HG03064 (cell line): ENCODE results near the gene RNU1-3.
"Not testable (repeated sequence)": the region's sequence is repeated elsewhere in the genome, so short reads cannot be mapped to it uniquely, and the experiment has no call there.

ENCODE experiments used
- ATAC-seq: cut with Tn5 transposase; IDR thresholded peaks from one replicate; pipeline ENCODE4 v1.9.1; 2021; ENCODE audit warnings: low read depth; ENCODE audit not compliant: unreplicated experiment

Gene RNU1-3

DNA sequence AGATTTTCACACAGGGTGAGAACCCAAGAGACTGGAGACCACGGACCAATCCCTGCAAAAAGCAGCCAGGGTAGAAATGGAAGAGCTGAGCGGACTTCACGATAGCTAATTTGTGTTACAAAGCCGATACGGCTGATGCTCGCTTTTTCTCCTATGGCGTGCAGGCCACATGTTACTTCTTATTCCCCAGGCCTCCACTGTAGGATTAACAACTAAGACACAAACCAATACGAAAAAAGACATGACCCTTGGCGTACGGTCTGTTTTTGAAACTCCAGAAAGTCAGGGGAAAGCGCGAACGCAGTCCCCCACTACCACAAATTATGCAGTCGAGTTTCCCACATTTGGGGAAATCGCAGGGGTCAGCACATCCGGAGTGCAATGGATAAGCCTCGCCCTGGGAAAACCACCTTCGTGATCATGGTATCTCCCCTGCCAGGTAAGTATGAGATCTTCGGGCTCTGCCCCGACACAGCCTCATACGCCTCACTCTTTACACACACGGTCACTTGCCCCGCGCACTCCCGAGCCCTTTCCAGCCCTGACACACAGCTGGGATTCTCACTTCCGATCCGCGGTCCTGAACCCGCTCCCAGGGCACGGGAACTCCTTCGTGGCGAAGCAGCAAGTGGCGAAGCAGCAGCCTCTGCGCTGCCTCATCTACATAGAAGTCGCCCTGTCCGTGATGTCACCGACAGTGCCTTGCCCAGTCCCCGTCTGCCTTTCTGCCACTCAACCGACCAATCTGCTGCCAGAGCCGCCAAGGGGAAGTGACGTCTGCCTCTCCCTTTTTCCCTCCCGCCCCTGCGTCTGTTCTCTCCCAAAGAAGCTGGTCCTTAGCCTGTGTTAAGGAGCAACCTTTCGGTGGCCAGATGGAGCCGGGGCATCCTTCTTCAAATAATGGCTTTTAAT, at the start of gene RNU1-3:
TSS of gene RNU1-3 (minus strand) at position 447 of the 912 bp plus-strand sequence.
- ATAC-seq, result peak; percentile 92

DNA sequence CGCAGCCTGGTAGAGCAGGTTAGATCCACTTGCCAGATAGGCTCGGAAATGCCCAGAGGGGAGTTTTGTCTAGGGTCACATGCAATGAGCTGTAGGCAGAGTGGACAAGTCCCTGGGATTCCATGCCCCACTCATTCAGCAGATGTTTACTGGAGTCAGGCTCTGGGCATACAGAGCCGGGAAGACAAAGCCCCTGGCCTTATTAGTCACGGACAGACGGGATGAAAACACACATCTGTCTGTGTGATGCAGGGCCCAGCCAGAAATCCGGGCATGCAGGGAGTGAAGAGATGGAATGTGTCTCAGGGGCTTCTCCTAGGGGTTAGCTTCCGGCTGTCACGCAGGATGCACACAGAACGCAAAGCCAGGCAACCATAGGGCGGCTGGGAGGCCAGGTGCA, 46.7 kb upstream of the RNU1-3 start:
- not testable (repeated sequence) for ATAC-seq

DNA sequence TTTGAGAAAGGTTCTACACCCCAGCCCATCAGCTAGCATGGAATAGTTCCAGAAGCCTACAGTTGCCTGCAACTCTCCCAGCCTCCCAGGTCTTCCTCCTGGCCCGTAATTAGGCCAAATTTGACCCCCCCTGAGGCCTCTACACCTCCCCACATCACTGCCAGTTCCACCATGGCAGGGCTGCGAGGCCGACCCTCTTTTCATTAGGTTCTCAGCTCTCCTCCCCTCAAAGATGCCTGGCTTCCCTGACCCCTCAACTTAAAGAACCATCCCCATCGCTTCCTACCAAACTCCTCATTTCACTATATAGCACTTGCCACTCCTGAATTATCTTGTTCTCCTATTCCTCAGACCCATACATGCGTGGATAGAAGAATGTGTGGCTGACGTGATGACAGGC, 46.2 kb upstream of the RNU1-3 start:
- ATAC-seq, result not testable (repeated sequence)

DNA sequence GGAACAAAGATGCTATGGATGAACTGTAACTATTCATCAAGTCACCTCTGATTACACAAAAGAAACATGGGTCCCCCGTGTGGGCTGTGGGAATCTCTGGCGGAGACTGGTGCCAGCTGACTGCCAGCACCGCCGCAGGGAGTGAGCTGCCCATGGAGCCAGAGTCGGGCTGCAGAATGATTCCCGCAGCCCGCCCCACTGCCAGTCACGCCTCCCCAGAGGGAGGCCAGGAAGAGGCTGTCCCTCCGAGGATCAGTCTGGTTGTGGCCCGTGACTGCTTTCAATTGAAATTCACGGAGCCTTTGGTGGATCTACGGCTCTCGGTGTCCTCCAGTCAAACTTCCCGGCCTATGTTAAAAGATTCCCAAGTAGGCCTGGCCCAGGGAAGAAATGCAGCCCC, 45.8 kb upstream of the RNU1-3 start:
- ATAC-seq, result not testable (repeated sequence)

DNA sequence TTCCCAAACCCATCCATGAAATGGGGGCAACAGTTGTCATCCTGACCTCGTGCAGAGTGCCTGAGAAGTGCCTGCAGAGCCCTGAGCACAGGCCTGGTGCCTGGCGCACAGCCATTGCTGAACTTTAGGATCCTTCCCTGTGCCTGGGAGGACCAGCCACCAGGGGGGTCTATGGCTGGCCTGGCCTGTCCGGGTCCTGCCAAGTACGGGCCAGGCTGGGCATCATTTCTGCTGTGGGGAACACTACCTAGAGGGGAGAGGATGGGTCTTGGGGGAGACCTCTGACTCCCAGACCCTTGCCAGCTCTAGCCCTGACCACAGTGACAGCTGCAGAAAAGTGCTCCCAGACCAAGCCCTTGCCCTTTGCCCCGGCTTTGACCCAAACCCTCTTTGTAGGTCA, 45.4 kb upstream of the RNU1-3 start:
- ATAC-seq, result not testable (repeated sequence)

DNA sequence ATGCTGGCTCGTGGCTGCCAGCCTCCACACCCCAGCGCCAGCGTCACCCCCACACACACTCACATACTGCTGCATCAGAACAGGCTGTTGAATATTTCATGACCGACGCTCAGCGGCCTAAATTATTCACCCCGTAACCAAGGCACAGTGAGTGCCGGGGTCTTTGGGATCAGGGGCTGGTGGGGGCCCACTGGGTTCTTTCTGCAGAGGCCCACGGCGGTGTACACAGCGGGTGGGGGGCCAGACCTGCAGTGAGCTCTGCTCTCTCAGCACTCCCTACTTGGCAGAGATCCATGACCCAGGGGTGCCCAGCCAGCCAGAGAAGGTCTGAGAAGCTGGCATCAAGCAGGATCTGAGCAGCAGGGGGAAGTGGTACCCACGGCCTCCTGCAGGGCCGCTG, 43.9 kb upstream of the RNU1-3 start:
- not testable (repeated sequence) for ATAC-seq

- ATAC-seq, result not testable (repeated sequence)
These were observed 42.9 kb upstream of the RNU1-3 start for GRCh38 chr1:16709659-16710087.

GRCh38 chr1:16708704-16709103, 42.0 kb upstream of the RNU1-3 start:
- not testable (repeated sequence) for ATAC-seq

DNA sequence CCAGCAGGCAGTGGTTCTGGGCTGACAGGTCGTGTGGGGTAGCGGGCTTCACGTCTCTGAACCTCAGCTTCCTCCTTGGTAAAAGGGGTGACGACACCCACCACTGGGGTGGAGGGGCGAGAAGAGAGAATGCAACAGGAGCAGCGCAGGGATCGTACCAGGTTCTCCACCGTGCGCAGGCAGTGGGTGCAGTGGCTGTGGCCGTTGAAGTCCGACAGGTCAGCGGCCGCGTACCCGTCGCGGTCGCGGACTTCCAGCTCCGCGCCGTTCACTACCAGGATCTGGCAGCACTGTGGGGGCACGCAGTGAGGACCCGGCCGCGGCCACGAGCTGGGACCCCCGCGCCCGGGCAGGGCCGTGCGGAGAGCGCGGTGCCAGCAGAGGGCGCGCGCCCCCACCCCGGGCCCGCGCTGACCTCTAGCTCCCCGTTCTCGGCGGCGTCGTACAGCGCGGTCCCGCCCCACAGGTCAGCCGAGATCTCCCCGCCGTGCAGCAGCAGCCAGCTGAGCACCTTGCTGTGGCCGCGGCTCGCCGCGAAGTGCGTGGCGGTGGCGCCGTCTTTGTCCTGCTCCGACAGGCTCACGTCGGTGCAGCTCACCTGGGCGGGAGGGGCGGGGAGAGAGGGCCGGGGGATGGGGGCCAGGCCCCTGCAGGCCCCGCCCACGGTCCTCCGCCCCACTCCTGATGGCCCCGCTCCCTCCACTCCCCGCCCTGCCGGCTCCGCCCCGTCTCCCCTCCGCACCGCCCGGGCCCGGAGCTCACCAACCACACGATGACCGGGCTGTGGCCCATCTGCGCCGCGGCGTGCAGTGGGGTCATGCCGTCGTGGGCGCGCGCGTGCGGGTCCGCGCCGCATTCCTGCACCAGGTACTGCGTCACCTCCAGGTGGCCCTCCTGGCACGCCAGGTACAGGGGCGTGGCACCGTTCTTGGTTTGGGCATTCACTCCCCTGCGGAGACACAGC, 40.7 kb upstream of the RNU1-3 start:
- ATAC-seq, result not testable (repeated sequence)

DNA sequence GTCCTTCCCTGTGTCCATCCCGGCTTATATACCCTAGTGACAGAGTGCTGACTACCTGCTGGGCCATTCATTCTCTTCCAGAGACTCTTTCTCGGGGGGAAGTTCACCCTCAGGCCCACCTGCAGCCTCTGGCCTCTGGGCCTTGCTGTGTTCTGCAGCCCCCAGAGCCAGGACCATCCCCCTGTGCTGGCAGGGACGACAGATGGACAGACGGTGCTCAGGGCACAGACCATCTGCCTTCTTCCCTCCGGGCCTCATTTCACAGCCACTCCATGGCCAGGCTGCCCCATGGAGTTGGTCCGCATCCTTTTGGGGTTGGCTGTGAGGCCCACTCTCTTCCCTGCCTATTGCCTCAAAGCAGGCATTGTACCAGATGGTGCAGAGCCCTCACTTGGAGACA, 39.6 kb upstream of the RNU1-3 start:
- not testable (repeated sequence) for ATAC-seq

- not testable (repeated sequence) for ATAC-seq
These were observed 37.9 kb upstream of the RNU1-3 start for GRCh38 chr1:16704502-16705100.

- ATAC-seq, result not testable (repeated sequence)
These were observed 37.3 kb upstream of the RNU1-3 start for GRCh38 chr1:16704076-16704475.

- ATAC-seq, result not testable (repeated sequence)
These were observed 36.9 kb upstream of the RNU1-3 start for GRCh38 chr1:16703602-16704001.

DNA sequence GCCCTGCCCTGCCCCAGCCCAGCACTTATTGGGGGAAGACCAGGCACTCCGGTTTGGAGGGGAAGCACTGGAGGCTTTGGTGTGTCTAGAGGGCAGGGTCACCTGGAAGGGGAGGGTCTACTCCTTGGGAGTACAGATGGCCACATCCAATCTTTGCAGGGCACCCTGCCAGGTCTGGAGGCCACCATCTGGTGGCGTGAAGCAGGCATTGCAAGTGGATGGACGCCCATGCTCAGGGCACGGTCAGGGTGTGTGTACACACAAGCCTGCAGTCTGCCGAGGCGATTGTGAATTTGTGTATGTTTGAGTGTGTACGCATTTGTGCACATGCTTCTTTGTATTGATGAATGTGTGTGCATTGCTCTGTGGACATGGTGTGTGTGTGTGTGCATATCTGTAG, 36.4 kb upstream of the RNU1-3 start:
- not testable (repeated sequence) for ATAC-seq

- not testable (repeated sequence) for ATAC-seq
These were observed 35.5 kb upstream of the RNU1-3 start for GRCh38 chr1:16702280-16702679.

DNA sequence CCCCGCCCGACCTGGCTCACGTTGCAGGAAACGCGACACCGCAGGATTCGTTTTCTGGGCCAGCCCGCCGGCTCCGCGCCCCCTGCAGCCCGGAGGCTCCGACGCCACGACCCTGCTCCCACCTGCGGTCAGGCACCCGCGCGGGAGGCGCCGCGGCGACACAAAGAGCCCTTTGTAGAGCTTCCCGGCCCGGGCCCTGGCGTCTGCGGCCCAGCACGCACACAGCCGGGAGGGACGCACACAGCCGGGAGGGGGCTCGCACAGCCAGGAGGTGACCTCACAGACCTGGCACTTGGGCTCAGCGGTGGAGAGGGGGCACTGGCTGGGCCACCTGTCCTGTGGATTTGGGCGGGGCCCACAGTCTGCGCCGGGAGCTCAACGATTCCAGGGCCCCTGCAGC, 34.4 kb upstream of the RNU1-3 start:
- not testable (repeated sequence) for ATAC-seq

DNA sequence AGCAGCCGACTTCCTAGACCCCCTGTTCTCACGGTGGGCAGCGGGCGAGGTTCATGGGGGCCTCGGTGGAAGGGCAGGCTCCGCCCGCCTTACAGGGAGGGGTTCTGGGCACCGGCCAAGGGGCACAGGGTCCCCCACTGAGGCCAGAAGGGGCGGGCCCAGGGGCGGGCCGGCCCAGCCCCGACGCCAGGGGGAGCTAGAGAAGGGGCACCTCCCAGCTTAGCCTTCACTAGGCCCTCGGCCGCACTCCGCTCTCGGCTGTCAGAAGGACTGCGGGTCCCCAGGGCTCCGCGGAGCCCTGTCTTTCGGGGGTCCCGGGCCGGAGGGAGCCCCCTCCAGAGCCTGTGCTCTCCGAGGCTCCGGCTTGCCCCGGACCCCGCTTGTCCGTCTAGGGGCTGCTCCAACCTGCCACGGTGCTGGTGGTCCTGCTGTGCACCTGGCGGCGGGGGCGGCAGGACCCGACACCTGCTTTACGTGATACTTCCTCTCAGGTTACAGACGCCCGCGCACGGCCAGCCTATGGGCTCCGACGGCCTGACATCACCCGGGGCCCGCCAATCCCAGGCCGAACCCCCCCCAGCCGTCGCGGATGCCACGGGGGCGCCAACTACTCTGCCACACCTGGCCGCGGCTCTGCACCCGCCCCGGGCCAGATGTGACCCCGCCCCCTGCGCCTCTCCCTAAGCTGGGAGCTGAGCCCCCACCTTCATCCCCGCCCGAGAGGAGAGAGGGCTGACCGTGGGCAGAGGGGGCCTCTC, 33.6 kb upstream of the RNU1-3 start:
- not testable (repeated sequence) for ATAC-seq

DNA sequence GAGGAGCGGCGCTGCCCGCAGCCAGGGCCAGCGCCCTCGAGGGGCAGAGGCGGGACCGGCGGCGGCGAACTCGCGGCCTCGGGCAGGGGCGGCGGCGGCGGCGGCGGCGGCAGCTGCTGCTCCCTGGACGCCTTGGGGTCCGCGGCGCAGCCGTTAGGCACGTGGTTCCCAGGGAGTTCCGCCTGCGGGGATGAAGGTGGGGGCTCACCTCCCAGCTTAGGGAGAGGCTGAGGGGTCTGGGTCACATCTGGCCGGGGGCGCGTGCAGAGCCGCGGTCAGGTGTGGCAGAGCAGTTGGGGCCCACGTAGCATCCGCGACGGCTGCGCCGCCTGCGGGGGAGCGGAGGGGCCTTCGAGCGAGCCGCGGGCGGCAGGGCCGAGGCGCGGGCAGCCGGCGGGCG, 32.7 kb upstream of the RNU1-3 start:
- ATAC-seq, result not testable (repeated sequence)

DNA sequence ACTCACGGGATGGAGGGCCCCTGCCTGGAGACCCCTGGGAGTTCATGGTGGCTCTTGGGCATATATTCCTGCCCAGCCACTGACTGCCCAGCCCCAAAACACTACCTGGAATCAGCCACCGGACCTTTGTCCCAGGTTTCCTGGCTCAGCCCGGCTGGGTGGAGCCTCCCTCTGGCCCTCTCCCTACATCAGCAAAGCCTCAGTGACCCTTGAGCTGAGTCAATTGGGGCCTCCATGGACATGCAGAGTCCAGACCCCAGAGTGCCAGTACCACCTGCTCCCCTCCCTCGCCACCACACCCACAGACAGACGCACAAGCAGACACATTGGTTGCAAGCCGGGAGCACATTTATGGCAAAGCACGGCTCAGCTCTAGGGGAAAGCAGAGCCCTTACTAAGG, 30.4 kb upstream of the RNU1-3 start:
- ATAC-seq, result not testable (repeated sequence)
